GM21723 (cell line): ENCODE results near the gene SCLY.
"Not testable (repeated sequence)": the region's sequence is repeated elsewhere in the genome, so short reads cannot be mapped to it uniquely, and the experiment has no call there.

Experiments
- ATAC-seq: cut with Tn5 transposase; IDR thresholded peaks from one replicate; pipeline ENCODE4 v1.9.1; 2021; ENCODE audit warnings: mild to moderate bottlenecking, moderate library complexity; ENCODE audit not compliant: unreplicated experiment

Gene SCLY, protein sequence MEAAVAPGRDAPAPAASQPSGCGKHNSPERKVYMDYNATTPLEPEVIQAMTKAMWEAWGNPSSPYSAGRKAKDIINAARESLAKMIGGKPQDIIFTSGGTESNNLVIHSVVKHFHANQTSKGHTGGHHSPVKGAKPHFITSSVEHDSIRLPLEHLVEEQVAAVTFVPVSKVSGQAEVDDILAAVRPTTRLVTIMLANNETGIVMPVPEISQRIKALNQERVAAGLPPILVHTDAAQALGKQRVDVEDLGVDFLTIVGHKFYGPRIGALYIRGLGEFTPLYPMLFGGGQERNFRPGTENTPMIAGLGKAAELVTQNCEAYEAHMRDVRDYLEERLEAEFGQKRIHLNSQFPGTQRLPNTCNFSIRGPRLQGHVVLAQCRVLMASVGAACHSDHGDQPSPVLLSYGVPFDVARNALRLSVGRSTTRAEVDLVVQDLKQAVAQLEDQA

DNA sequence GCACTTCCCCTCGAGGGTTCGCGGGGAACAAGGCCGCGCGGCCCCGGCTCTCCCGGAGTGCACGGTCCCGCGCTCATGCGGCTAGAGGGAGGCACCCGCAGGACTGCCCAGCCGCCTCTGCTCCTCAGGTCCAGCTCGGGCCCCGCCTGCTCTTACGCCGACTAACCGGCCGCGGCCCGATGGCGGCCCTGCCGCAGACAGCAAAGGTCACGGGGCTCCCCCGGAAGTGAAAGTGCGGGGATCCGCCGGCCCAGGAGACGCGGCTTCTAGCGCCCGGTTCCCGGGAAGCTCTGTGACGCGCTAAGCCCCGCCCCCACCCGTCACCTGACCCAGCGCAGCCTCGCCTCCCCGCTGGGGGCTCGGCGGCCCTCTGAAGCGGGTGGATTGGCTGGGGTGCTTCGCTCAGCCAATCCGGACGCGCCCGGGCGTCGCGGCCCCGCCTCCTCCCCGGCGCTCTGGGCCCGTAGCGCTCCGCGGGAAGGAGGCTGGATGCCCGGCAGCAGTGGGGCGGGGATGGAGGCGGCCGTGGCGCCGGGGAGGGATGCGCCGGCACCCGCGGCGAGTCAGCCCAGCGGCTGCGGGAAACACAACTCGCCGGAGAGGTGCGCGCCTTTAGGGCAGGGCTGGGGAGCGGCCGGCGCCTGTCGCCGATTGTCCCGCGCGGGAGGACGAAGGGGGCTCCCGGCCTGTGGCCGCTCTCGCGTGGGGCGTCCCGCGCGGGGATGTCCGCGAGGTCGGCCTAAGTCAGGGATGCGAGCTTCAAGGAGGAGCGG is at the start of gene SCLY:
Gene SCLY, plus strand, starts transcription at position 460 of the 773 bp plus-strand sequence. Its CDS starts 54 bp downstream, at position 514.
- peak; percentile 95 for ATAC-seq

DNA sequence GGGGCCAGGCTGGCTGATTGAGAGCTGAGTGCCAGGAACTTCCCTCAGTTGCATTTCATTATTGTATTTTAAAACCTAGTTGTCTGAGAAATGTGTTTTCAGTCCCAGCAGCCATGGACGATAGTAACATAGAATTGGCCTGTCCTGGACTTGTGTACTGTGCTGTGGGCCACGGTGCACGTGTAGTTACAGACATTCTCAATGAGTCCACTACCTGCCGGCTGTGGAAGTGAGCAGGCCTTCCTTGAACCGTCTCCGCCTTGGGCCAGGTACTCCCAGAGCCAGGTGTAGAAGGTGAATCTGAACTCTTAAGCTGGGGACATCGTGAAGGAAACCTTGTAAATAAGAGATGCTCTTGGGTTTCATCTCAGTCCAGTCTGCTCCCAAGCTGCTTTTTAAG is 47.0 kb upstream of the SCLY start:
- no peak for ATAC-seq

DNA sequence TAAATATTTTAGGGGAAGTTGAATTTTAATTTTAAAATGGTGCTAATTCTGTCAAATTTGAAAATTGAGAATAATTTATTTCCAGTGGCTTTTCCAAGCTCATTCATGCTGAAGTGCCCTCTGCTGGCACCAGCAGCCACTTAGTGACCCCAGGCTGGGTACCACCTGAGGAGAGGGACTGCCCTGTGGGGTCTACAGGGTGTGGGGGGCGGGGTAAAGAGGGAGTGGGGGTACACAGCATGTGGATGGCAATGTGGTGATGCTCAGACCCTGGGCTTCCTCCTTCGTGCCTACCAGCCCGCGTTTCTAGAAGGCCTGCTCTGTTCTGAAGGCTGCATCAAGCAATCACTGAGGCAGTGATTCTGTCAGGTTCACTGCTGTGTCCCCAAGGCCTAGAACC is 45.1 kb upstream of the SCLY start:
- ATAC-seq = no peak

DNA sequence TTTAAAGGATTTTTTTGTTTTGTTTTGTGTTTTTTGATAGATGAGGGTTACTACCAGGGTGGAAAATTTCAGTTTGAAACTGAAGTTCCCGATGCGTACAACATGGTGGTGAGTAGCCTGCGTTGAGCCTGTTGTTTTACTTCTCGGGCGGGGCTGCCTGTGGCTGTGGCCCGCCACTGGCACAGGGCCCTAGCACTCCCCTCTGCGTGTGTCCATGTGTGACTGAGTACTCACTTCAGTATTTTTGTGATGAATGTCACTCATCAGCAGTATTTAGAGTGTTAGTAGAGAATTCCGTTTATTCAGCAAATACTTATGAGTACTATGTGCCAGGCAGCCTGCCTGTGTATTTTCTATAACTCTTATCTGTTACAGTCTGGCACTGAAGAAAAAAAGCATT is 44.3 kb upstream of the SCLY start:
- no peak for ATAC-seq

DNA sequence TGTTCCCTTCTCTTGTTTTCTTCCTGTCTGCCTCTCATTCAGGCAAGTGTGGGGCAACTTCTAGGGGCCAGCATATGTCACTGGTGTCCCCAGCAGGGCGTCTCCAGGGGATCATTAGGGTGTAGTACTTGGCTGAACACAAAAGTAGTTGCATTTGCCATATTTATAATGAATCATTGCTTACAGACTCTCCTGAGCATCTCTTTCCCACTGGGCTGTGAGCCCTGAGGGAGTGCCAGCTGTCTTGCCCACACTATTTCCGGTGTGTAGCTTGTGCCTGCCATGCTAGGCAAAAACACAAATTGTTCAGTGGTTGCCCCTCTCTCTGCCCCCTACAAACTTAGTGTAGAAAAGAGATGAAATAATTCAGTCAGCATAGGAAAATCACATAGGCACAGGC is 40.8 kb upstream of the SCLY start:
- ATAC-seq = no peak

DNA sequence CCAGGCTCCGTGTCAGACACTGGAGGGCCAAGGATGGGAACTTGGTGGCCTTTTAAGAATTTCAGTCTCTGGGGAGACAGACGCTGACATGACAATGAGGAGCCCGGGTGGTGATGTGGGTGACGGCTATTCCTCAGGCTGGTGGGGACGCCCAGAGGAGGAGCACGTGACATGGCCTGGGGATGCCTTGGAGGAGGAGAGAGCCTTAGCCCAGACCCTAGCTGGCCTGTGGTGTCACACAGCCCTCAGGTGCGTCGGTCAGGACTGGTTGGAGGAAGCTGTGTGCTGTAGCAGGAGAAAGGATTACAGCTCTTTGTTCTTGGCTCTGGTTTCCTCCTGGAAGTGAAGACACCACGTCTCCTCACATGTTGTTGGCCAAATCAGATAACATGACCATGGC is 40.0 kb upstream of the SCLY start:
- ATAC-seq = no peak

DNA sequence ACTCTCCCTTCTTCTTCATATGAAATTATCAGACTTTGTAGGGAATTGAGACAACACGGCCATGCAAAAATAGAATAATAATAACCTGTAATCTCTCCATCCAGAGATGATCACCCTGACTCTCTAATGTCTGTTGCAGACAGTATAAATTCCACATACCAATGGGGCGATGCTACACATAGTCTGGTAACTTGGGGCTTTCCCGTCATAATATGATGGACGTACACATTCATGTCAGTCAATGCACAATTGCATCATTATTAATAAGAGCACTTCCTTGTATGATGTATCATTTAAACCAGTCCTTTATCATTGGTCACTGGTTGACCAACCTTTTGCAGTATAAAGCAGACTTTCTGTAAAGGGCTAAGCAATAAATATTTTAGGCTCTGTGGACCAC is 39.5 kb upstream of the SCLY start:
- ATAC-seq = no peak

DNA sequence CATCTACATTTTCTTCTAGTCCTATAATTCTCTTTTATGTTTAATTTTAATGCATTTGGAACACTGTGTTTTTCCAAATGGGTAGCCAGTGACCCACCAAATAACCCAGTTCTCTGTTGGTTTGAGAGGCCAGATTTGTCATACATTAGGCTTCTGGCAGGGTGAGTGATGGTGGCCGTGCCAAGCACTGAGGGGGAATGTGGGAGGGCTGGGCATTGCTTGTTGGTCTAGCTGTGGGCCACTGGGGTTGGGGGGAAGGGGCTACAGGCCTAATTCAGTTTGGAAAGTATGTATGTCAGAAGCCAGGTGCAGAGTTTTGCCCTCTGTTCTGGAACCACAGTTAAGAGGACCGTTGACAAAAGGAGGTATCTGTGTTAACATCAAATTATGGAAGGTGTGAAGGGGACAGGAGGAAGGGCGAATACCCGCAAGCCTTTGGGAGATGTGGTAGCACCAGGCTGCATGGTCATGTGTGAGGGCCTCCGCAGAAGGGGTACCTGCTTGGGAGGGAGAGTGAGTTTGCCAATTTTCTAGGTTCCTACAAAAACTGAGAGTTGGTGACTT is 38.1 kb upstream of the SCLY start:
- ATAC-seq = no peak

DNA sequence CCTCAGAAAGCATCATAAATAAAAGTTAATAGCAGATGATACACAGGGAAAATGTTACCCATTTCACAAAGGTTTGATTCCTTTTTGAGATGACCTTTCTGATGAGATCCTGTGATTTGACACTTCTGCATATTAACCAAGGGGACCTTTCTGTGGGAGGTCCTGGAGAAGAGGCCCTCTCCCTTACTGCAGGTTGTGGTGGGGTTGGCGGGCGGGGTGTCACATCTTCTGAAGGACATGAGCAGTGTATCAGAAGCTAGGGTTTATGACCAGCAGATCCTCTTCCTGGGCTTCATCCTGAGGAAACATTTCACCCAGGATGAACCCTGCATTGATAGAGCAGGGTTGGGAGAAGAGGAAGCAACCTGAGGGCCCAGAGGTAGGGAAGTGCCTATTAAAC is 37.2 kb upstream of the SCLY start:
- no peak for ATAC-seq

DNA sequence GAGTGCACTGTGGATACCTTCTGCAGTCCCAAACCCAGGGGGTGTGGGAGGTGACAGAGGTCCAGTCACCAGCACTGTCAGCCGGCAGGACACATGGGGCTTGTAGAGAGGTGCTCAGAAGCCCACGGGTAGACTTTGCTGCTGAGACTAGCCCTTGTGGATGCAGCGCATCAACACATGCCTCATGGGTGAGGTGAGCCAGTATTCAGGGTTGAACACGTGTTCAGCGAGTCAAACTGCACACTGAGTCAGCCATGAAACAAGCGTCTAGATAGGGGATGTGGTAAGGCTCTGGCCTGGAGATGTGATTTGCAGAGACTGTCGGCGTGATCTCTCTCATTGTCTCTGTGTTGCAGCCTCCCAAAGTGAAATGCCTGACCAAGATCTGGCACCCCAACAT is 35.8 kb upstream of the SCLY start:
- ATAC-seq = no peak

DNA sequence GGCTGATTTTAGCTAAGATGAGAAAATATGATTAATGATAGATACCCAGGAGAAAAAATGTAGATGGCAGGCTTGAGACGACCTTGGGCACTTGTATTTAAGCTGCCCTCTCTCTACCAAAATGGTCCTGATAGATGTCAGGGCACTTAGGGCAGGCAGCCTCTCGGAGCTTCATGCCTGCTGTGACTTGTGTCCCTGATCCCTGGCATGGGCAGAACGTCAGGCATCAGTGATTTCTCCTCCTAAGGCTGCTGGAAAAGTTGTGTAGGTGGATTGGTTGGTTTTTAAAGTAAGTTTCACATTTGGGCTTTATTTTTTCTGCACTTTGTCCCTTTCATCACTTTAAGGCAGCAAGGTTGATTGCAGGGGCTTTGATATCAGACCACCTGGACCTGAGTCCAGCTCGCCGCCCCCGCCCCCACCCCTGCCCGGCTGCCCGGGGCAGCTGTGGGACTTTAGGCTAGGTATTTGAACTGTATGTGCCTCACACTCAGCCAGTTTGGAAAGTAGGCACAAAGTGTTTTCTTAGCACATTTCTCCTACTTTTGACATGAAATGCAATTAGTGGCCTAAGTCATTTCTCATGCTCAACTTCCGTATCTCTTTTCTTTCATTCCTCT is 35.0 kb upstream of the SCLY start:
- no peak for ATAC-seq

DNA sequence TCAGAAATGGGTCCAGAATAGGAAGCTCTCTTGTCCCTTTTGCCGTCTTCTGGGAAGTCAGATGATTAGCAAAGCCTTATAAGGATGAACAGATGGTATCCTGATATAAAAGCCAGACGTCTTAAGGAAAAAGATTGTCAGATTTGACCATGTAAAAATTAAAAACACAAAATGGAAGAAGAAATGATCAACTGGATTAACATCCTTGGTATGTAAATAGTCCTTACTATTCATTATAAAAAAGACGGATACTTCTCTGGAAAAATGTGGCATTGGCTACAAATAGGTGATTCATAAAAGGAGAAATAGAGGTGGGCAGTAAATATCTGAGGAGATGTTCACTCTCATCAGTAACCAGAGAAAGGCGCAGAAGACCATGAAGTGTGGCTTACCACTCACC is 33.7 kb upstream of the SCLY start:
- ATAC-seq = no peak

DNA sequence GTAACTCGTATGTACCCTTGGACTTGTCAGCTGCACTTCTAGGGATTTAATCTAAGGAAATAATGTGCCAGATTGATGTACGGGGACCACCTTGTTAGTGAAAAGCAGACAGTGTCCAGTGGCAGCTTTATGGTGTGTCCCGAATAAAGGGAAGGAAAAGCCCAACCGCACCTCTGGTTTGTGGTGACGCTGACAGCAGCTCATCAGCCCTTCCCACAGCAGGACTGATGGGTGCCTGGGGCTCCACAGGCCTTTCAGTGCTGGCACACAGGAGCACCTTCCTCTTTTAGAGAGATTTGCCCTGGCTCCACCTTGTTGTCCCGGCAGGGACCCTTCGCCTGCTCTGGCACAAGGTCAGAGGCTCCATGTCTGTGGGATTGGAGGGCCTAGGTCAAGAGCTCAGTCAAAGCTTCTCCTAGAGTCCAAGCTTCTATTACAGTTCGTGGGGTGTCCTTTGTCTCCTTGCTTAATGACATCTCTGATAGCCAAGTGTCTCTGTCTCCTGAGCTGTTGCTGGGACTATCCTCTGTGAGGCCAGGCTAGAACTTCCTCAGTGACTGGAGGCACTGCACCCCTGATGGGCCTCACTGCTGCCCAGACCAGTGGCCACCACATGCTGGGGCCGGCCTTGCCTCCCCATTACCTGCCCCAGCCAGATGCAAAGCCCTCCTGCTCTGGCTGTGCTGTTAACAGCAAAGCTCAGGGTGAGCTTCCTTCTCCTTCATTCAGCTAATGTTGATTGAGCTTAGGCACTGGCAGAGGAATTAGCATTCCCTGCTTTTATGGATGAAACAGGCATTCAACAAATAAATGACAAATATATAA is 33.0 kb upstream of the SCLY start:
- ATAC-seq = no peak

DNA sequence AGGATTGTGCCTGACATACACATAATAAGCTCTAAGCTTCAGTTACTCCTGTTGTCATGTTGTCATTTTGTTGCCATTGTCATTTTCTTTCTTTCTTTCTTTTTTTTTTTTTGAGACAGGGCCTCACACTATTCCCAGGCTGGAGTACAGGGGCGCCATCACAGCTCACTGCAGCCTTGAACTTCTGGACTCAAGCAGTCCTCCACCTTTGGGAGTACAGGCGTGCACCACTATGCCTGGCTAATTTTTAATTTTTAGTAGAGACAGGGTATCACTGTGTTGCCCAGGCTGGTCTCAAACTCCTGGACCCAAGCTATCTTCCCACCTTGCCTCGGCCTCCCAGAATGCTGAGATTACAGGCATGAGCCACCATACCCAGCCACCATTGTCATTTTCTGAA is 30.9 kb upstream of the SCLY start:
- no peak for ATAC-seq

DNA sequence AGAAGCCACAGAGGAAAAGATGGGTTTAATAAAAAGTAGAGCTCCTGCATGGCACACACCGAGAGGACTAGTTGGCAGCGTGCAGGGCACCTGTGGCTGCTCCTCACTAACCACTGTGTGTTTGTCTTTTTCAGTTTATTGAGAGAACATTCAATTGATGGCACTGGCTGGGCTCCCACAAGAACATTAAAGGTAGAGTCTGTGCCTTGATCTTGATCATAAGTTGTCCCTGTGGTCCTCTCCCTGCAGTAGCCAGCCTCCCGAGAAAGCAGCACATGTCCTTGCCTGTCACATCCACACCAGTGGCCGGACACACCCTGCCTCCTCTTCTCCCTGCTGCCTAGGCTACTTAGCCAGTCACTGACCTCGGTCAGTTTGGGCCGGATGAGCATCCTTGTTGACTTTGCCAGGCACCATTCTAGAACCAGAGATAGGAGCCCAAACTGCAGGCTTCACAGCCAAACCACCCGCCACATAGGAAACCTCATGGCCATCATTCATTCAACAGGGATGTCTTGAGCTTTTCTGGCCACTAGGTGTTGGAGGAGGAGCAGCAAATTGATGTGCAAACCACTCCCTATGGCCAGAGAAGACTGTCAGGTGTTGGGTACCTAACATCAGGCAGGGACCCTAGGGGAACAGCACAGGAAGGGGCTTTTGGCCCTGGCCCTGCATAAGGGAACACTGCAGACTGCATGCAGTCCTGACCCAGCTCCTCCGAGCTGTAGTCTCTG is 30.2 kb upstream of the SCLY start:
- ATAC-seq = no peak

DNA sequence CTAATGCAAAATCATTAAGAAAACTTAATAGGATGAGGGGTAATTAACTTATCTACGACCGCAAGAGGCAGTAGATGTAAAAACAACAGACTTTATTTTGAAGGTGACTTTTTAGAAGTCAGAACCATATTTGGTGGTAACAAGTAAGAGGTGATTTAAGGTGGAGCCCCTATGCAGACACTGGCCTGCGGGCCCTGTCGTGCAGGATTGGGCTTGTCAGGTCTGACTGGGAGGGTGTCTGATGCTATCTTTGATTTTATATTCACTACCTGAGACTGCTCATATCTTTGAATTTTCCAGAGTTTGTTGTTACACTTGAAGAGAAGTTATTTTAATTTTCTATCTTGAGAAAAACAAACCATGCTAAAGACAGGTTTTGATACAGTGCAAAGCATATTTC is 29.1 kb upstream of the SCLY start:
- no peak for ATAC-seq

DNA sequence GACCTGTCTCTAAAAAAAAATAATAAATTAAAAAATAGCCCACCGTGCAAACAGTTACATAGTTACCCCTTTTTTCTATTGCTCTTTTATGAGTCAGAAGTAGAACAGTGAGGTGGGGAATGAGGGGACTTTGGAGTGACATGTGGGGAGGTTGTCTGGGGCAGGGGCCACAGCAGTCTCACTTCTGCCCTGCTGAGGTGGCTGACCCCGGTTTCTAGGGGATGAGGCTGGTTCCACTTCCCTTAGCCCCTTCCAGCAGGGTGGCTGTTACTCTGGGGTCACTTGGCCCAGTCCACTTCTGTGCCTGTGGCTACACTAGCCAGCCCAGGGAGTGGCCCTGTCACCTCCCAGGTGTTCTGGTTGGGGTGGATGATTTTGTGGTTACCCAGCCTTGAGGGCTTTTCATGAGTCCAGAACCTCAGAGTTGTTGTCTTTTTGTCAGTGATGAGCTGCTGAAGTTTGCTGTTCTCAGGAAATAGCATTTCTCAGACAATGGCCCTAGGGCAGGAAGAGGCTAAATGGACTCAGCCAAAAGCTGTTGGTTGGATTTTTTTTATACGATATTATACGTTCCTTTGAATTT is 28.0 kb upstream of the SCLY start:
- no peak for ATAC-seq

DNA sequence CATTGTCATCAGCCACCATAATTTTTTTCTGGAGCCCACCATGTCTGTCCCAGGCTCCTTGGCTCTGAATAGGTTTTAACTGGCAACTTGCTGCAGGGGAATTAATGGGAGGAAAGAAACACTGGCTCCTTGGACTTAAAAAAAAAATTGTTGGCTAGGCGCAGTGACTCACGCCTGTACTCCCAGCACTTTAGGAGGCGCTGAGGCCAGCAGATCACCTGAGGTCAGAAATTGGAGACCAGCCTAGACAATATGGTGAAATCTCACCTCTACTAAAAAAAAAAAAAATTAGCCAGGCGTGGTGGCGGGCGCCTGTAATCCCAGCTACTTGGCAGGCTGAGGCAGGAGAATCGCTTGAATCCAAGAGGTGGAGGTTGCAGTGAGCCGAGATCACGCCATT is 26.8 kb upstream of the SCLY start:
- ATAC-seq = not testable (repeated sequence)

DNA sequence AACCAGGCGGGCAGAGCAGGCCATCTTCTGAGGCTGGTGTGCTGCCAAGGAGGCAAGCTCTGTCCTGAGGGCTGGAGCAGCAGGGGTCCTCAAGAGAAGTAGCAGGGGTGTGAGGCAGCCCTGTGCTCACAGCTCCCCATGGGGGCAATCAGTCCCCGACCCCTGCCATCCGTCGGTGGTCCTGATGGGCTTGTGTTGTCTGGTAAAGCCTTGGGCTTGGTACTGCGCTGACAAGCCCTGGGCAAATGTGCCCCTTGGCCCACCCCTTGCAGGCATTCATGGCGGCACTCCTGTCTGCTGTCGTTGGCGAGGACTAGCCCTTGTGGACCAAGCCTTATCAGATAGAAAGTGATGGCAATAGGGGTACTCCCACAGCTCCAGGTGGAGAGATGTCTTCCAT is 22.6 kb upstream of the SCLY start:
- ATAC-seq = no peak

DNA sequence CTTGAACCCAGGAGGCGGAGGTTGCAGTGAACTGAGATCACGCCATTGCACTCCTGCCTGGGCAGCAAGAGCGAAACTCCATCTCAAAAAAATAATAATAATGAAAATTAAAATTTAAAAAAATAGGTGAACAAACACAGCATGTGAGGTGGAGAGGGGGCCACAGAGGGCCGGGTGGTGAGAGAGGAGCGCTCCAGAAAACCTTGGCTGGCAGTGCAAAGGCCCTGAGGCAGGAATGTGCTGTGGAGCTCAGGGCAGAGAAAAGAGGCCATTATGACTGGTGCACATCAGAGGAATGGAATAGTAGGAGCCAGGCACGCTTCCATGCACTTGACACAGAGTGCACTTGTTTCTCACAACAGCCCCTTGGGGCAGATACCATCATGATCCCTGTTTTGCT is 21.6 kb upstream of the SCLY start:
- no peak for ATAC-seq
